GM12891 (cell line): Measurements from ENCODE around the gene PRMT7.

ENCODE experiments used
- DNase-seq: peaks from one replicate; pipeline ENCODE4 v3.0.0; 2011; ENCODE audit warnings: low spot score; ENCODE audit not compliant: insufficient read length
- FAIRE-seq: peaks from 2 replicates; lab custom pipeline; 2011; peaks lifted over from hg19 to GRCh38; lab: Jason Lieb, UNC
- PAX5 ChIP-seq: IDR thresholded peaks from 2 replicates; pipeline ENCODE4 v1.6.1; 2011; ENCODE audit warnings: low read length, moderate library complexity, mild to moderate bottlenecking; ENCODE audit not compliant: insufficient read depth, severe bottlenecking
- POLR2A ChIP-seq: IDR thresholded peaks from 2 replicates; pipeline ENCODE4 v1.6.1; 2011; ENCODE audit warnings: low read depth, low read length, control low read depth
- POLR2AphosphoS5 ChIP-seq: IDR thresholded peaks from 2 replicates; pipeline ENCODE4 v1.6.1; 2011; ENCODE audit warnings: low read depth, low read length, control low read depth
- POU2F2 ChIP-seq: IDR thresholded peaks from 2 replicates; pipeline ENCODE4 v1.6.1; 2011; ENCODE audit warnings: low read depth, mild to moderate bottlenecking, control low read depth, low read length, moderate library complexity
- SPI1 ChIP-seq: IDR thresholded peaks from 2 replicates; pipeline ENCODE4 v1.6.1; 2011; ENCODE audit warnings: low read depth, low read length, control low read depth
- TAF1 ChIP-seq: IDR thresholded peaks from 2 replicates; pipeline ENCODE4 v1.6.1; 2011; ENCODE audit warnings: low read depth, low read length, control low read depth

The PRMT7 gene

GRCh38 chr16:68347605-68348004, 36.8 kb downstream of the PRMT7 start:
- FAIRE-seq (no peak), DNase-seq (no peak)
- TF ChIP-seq POLR2A (no peak), PAX5 (no peak), SPI1 (no peak), POU2F2 (no peak), TAF1 (no peak), POLR2AphosphoS5 (no peak)

- TF ChIP-seq POU2F2 (no peak), TAF1 (no peak), POLR2A (no peak), POLR2AphosphoS5 (no peak), SPI1 (no peak)
- FAIRE-seq: no peak
Observed at GRCh38 chr16:68348639-68349445, 38.0 kb downstream of the PRMT7 start.

GRCh38 chr16:68349838-68350410, 39.1 kb downstream of the PRMT7 start:
- FAIRE-seq (no peak), DNase-seq (no peak)
- TF ChIP-seq SPI1: no peak
- no peak for TF ChIP-seq TAF1
- no peak for TF ChIP-seq POLR2A
- TF ChIP-seq PAX5: no peak
- TF ChIP-seq POU2F2: no peak
- no peak for TF ChIP-seq POLR2AphosphoS5

More at GRCh38 chr16:68348639-68349445, 38.0 kb downstream of the PRMT7 start:
- no peak for DNase-seq

- no peak for FAIRE-seq
- DNase-seq: no peak
- TF ChIP-seq POLR2A (no peak), POLR2AphosphoS5 (no peak), PAX5 (no peak), SPI1 (no peak), POU2F2 (no peak), TAF1 (no peak)
Observed at GRCh38 chr16:68350813-68351350, 40.1 kb downstream of the PRMT7 start.

- DNase-seq (no peak), FAIRE-seq (no peak)
- TF ChIP-seq PAX5 (no peak), SPI1 (no peak), TAF1 (no peak), POLR2A (no peak), POU2F2 (no peak), POLR2AphosphoS5 (no peak)
Observed at GRCh38 chr16:68351463-68351862, 40.6 kb downstream of the PRMT7 start.

GRCh38 chr16:68351991-68352431, 41.2 kb downstream of the PRMT7 start:
- TF ChIP-seq PAX5 (no peak), POLR2AphosphoS5 (no peak), SPI1 (no peak), TAF1 (no peak), POLR2A (no peak), POU2F2 (no peak)
- FAIRE-seq (no peak), DNase-seq (no peak)

GRCh38 chr16:68353366-68353765, 42.5 kb downstream of the PRMT7 start:
- no peak for DNase-seq
- TF ChIP-seq POLR2A: no peak
- no peak for FAIRE-seq

GRCh38 chr16:68354816-68355215, 44.0 kb downstream of the PRMT7 start:
- no peak for FAIRE-seq
- TF ChIP-seq PAX5: no peak
- TF ChIP-seq TAF1: no peak
- TF ChIP-seq POU2F2: no peak
- TF ChIP-seq POLR2AphosphoS5: no peak
- TF ChIP-seq POLR2A: no peak
- no peak for TF ChIP-seq SPI1
- DNase-seq: no peak

GRCh38 chr16:68355447-68356248, 44.8 kb downstream of the PRMT7 start:
- TF ChIP-seq SPI1 (no peak), PAX5 (no peak), POLR2A (no peak), POLR2AphosphoS5 (no peak), POU2F2 (no peak), TAF1 (no peak)
- peak; percentile 94 for FAIRE-seq

More at GRCh38 chr16:68355447-68356248, 44.8 kb downstream of the PRMT7 start:
- no peak for DNase-seq
